Astrocyte (in vitro differentiated cells and primary cell): ENCODE measurements around the gene C6orf58. TPM values are rescaled to one million over a fixed set of nuclear protein-coding genes. Genes with fewer than 3 reads are reported as not detected.

Experiments
- DNase-seq: peaks from one replicate; pipeline ENCODE4 v3.0.0-alpha.2; 2010; ENCODE audit warnings: low read depth
- FAIRE-seq: peaks from 2 replicates; lab custom pipeline; 2011; peaks lifted over from hg19 to GRCh38; lab: Jason Lieb, UNC
- H2AFZ ChIP-seq: 2 replicates; pipeline ENCODE4 v1.6.0; 2012; ENCODE audit warnings: low read depth, low read length, inconsistent platforms
- H3K27ac ChIP-seq: 2 replicates; pipeline ENCODE4 v1.5.1; 2011; ENCODE audit warnings: low read depth, low read length, inconsistent platforms
- H3K27me3 ChIP-seq: 2 replicates; pipeline ENCODE4 v1.6.0; 2011; ENCODE audit warnings: low read length, inconsistent platforms; ENCODE audit not compliant: insufficient read depth
- H3K36me3 ChIP-seq: 2 replicates; pipeline ENCODE4 v1.5.1; 2011; ENCODE audit warnings: low read length, inconsistent platforms; ENCODE audit not compliant: insufficient read depth
- H3K4me1 ChIP-seq: 2 replicates; pipeline ENCODE4 v1.5.1; 2011; ENCODE audit warnings: low read length, inconsistent platforms; ENCODE audit not compliant: insufficient read depth
- H3K4me2 ChIP-seq: 2 replicates; pipeline ENCODE4 v1.6.0; 2012; ENCODE audit warnings: low read length, inconsistent platforms
- H3K4me3 ChIP-seq: 2 replicates; pipeline ENCODE4 v1.5.1; 2011; ENCODE audit warnings: low read depth, mild to moderate bottlenecking, low read length, inconsistent platforms; ENCODE audit not compliant: insufficient read depth
- H3K79me2 ChIP-seq: 2 replicates; pipeline ENCODE4 v1.6.0; 2012; ENCODE audit warnings: mild to moderate bottlenecking, low read length, inconsistent platforms; ENCODE audit not compliant: insufficient read depth
- H3K9ac ChIP-seq: 2 replicates; pipeline ENCODE4 v1.6.0; 2012; ENCODE audit warnings: mild to moderate bottlenecking, low read length, inconsistent platforms
- H3K9me3 ChIP-seq: 2 replicates; pipeline ENCODE4 v1.5.1; 2012; ENCODE audit warnings: low read depth, mild to moderate bottlenecking, low read length, inconsistent platforms; ENCODE audit not compliant: insufficient read depth
- H4K20me1 ChIP-seq: 2 replicates; pipeline ENCODE4 v1.6.0; 2012; ENCODE audit warnings: low read length, inconsistent platforms; ENCODE audit not compliant: insufficient read depth
- H3K27ac Mint-ChIP-seq: one replicate; pipeline ENCODE4 v1.8.0; 2021; ENCODE audit warnings: mild to moderate bottlenecking, mixed read lengths; ENCODE audit not compliant: unreplicated experiment
- H3K27me3 Mint-ChIP-seq: one replicate; pipeline ENCODE4 v1.8.0; 2021; ENCODE audit warnings: low read depth, mixed read lengths; ENCODE audit not compliant: unreplicated experiment
- H3K36me3 Mint-ChIP-seq: one replicate; pipeline ENCODE4 v1.8.0; 2021; ENCODE audit warnings: low read depth, mixed read lengths; ENCODE audit not compliant: unreplicated experiment
- H3K4me1 Mint-ChIP-seq: one replicate; pipeline ENCODE4 v1.8.0; 2021; ENCODE audit warnings: low read depth, mixed read lengths; ENCODE audit not compliant: unreplicated experiment
- H3K4me3 Mint-ChIP-seq: one replicate; pipeline ENCODE4 v1.8.0; 2021; ENCODE audit warnings: mild to moderate bottlenecking, moderate library complexity, mixed read lengths; ENCODE audit not compliant: unreplicated experiment
- H3K9me3 Mint-ChIP-seq: one replicate; pipeline ENCODE4 v1.8.0; 2021; ENCODE audit warnings: mild to moderate bottlenecking, mixed read lengths; ENCODE audit not compliant: unreplicated experiment
- EZH2 ChIP-seq: IDR thresholded peaks from 2 replicates; pipeline ENCODE4 v1.6.1; 2012; ENCODE audit warnings: mild to moderate bottlenecking, low read length, inconsistent platforms; ENCODE audit not compliant: insufficient read depth
- total RNA-seq: library from RNA; stranded (reverse); gene quantifications from 2 replicates; pipeline ENCODE4 v1.2.1, GENCODE V29; 2021
- TF ChIP-seq, protein P1 (sequence below): IDR thresholded peaks from 2 replicates; pipeline ENCODE4 v1.5.1; 2011; ENCODE audit warnings: low read depth, mild to moderate bottlenecking, inconsistent platforms, low read length, moderate library complexity; ENCODE audit not compliant: insufficient read depth

The C6orf58 gene
- total RNA-seq, 1 donor from 2014 or later, result not detected

DNA sequence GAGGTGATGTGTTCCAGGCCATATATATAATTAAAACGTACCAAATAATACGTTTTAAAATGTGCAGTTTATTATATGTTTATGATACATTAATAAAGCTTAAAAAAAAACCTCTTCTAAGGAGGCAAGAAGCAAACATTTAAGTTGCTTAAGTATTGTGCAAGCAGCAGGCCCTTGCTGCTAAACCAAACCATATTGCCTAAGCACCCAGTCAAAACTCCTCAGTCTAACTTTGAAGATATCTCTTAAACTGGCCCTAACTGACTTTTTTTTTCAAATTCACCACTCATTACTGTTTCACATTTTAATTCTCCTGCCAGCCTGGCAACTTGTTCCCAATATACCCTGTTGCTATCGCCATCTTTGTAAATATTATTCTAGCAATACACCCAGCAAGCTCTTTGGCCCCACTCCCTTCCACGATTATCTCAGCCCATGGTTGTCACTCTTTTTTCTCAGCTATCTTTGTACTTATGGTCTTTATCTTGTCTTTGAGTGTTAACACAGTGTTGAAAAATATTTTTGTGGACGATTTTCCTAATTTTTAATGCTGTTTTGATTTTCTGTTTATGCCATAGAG lies 60.9 kb downstream of the C6orf58 start:
- Mint-ChIP-seq H3K9me3 (no peaks in the 10 kb centered on the region), H3K4me1 (no peaks in the 10 kb centered on the region), H3K27me3 (no peaks in the 10 kb centered on the region), H3K27ac (no peak overlapping the region), H3K36me3 (no peaks in the 10 kb centered on the region), H3K4me3 (no peak overlapping the region)
- Histone ChIP-seq H3K27me3 (no peaks in the 10 kb centered on the region), H3K4me3 (no peak overlapping the region), H3K27ac (no peak overlapping the region), H2AFZ (no peak overlapping the region), H3K79me2 (no peaks in the 10 kb centered on the region), H3K4me2 (no peak overlapping the region), H3K36me3 (no peaks in the 10 kb centered on the region), H3K4me1 (no peaks in the 10 kb centered on the region), H4K20me1 (no peaks in the 10 kb centered on the region), H3K9ac (no peak overlapping the region), H3K9me3 (no peaks in the 10 kb centered on the region)
- FAIRE-seq (no peak), DNase-seq (no peak)
- TF ChIP-seq, protein P1, sequence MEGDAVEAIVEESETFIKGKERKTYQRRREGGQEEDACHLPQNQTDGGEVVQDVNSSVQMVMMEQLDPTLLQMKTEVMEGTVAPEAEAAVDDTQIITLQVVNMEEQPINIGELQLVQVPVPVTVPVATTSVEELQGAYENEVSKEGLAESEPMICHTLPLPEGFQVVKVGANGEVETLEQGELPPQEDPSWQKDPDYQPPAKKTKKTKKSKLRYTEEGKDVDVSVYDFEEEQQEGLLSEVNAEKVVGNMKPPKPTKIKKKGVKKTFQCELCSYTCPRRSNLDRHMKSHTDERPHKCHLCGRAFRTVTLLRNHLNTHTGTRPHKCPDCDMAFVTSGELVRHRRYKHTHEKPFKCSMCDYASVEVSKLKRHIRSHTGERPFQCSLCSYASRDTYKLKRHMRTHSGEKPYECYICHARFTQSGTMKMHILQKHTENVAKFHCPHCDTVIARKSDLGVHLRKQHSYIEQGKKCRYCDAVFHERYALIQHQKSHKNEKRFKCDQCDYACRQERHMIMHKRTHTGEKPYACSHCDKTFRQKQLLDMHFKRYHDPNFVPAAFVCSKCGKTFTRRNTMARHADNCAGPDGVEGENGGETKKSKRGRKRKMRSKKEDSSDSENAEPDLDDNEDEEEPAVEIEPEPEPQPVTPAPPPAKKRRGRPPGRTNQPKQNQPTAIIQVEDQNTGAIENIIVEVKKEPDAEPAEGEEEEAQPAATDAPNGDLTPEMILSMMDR, result no peak
- no peak for TF ChIP-seq EZH2

Other genes with a start within 250 kb of the C6orf58 start
- 39.3 and 47.2 TPM in 2 replicates for gene ECHDC1, start 233.6 kb upstream of the C6orf58 start, total RNA-seq
- 17.5 and 19.6 TPM in 2 replicates for gene KIAA0408, start 117.8 kb upstream of the C6orf58 start, total RNA-seq